HEK293 (cell line): ENCODE measurements around the gene RFX4.
A peak's percentile ranks its signal among the peaks of the same experiment; 100 is the strongest.

Source experiments
- CTCF ChIA-PET: fragments of 350-600 bp; formaldehyde crosslinking; extraction: SDS; loops from one replicate; lab custom pipeline; 2021; ENCODE audit warnings: antibody characterized with exemption; lab: Yijun Ruan, JAX
- POLR2A ChIA-PET: fragments of 300-600 bp; formaldehyde crosslinking; extraction: SDS; loops from one replicate; lab custom pipeline; 2020; ENCODE audit warnings: antibody characterized with exemption, inconsistent platforms; lab: Yijun Ruan, JAX
- H3K27ac ChIP-seq: fragments of 200-500 bp; sonication (Bioruptor generic); 2 replicates; pipeline ENCODE4 v1.5.1; 2014; ENCODE audit warnings: low read depth, low read length, control low read depth, inconsistent platforms; ENCODE audit errors: extremely low read depth
- H3K36me3 ChIP-seq, 2 experiments: fragments of 200-500 bp in 1 of 2; sonication (Bioruptor generic) in 1 of 2; 1 replicate in 1 of 2; 2 replicates in 1 of 2; pipeline ENCODE4 v1.5.1; 2014 to 2017; ENCODE audit warnings: inconsistent platforms in 2 of 2, low read length in 2 of 2; ENCODE audit not compliant: control insufficient read depth in 2 of 2, insufficient read depth in 1 of 2
- H3K4me1 ChIP-seq: fragments of 200-500 bp; sonication (Bioruptor generic); 2 replicates; pipeline ENCODE4 v1.5.1; 2014; ENCODE audit warnings: mild to moderate bottlenecking, low read length, inconsistent platforms; ENCODE audit not compliant: control insufficient read depth, insufficient read depth
- H3K4me3 ChIP-seq: 2 replicates; pipeline ENCODE4 v1.5.1; 2011; ENCODE audit warnings: low read depth, mild to moderate bottlenecking, control low read depth, low read length, moderate library complexity
- H3K9me3 ChIP-seq: fragments of 200-500 bp; sonication (Bioruptor generic); 2 replicates; pipeline ENCODE4 v1.5.1; 2014; ENCODE audit warnings: low read depth, low read length, inconsistent platforms; ENCODE audit not compliant: control insufficient read depth, insufficient read depth
- AEBP2 ChIP-seq: fragments of 450-650 bp; formaldehyde crosslinking; IDR thresholded peaks from 2 replicates; pipeline ENCODE4 v1.5.1; 2016; ENCODE audit warnings: missing biosample characterization, missing genetic modification characterization, borderline replicate concordance
- GLIS2 ChIP-seq: fragments of 450-650 bp; formaldehyde crosslinking; IDR thresholded peaks from 2 replicates; pipeline ENCODE4 v1.5.1; 2016; ENCODE audit warnings: missing biosample characterization, missing genetic modification characterization
- HIC1 ChIP-seq: fragments of 450-650 bp; formaldehyde crosslinking; IDR thresholded peaks from 2 replicates; pipeline ENCODE4 v1.5.1; 2016; ENCODE audit warnings: missing biosample characterization, missing genetic modification characterization
- KLF17 ChIP-seq: fragments of 450-650 bp; formaldehyde crosslinking; IDR thresholded peaks from 2 replicates; pipeline ENCODE4 v1.5.1; 2016; ENCODE audit warnings: missing biosample characterization, missing genetic modification characterization
- KLF9 ChIP-seq: fragments of 450-650 bp; formaldehyde crosslinking; IDR thresholded peaks from 2 replicates; pipeline ENCODE4 v1.5.1; 2016; ENCODE audit warnings: missing biosample characterization, missing genetic modification characterization, low read depth
- REPIN1 ChIP-seq: fragments of 450-650 bp; formaldehyde crosslinking; IDR thresholded peaks from 2 replicates; pipeline ENCODE4 v1.5.1; 2017; ENCODE audit warnings: missing biosample characterization, missing genetic modification characterization, low read depth
- ZBTB44 ChIP-seq: fragments of 450-650 bp; IDR thresholded peaks from 2 replicates; pipeline ENCODE4 v1.5.1; 2018; ENCODE audit warnings: missing biosample characterization, mild to moderate bottlenecking, missing genetic modification characterization
- ZBTB49 ChIP-seq: fragments of 450-650 bp; formaldehyde crosslinking; IDR thresholded peaks from 2 replicates; pipeline ENCODE4 v1.5.1; 2016; ENCODE audit warnings: missing biosample characterization, missing genetic modification characterization, low read depth
- ZEB2 ChIP-seq: fragments of 450-650 bp; formaldehyde crosslinking; IDR thresholded peaks from 2 replicates; pipeline ENCODE4 v1.5.1; 2016; ENCODE audit warnings: missing biosample characterization, missing genetic modification characterization
- ZNF138 ChIP-seq: fragments of 450-650 bp; formaldehyde crosslinking; IDR thresholded peaks from 2 replicates; pipeline ENCODE4 v1.5.1; 2016; ENCODE audit warnings: missing biosample characterization, missing genetic modification characterization, borderline replicate concordance
- ZNF16 ChIP-seq: fragments of 450-650 bp; formaldehyde crosslinking; IDR thresholded peaks from 2 replicates; pipeline ENCODE4 v1.5.1; 2016; ENCODE audit warnings: low read depth, missing biosample characterization, missing genetic modification characterization
- ZNF169 ChIP-seq: fragments of 450-650 bp; formaldehyde crosslinking; IDR thresholded peaks from 2 replicates; pipeline ENCODE4 v1.5.1; 2016; ENCODE audit warnings: missing biosample characterization, missing genetic modification characterization
- ZNF175 ChIP-seq: fragments of 450-650 bp; formaldehyde crosslinking; IDR thresholded peaks from 2 replicates; pipeline ENCODE4 v1.5.1; 2016; ENCODE audit warnings: missing biosample characterization, missing genetic modification characterization
- ZNF23 ChIP-seq: fragments of 450-650 bp; formaldehyde crosslinking; IDR thresholded peaks from 2 replicates; pipeline ENCODE4 v1.5.1; 2016; ENCODE audit warnings: missing biosample characterization, missing genetic modification characterization, borderline replicate concordance
- ZNF280D ChIP-seq: fragments of 450-650 bp; formaldehyde crosslinking; IDR thresholded peaks from 2 replicates; pipeline ENCODE4 v1.5.1; 2016; ENCODE audit warnings: missing biosample characterization, missing genetic modification characterization
- ZNF350 ChIP-seq: fragments of 450-650 bp; formaldehyde crosslinking; IDR thresholded peaks from 2 replicates; pipeline ENCODE4 v1.5.0; 2017; ENCODE audit warnings: missing biosample characterization, mild to moderate bottlenecking, missing genetic modification characterization
- ZNF362 ChIP-seq: fragments of 450-650 bp; formaldehyde crosslinking; IDR thresholded peaks from 2 replicates; pipeline ENCODE4 v1.5.1; 2016; ENCODE audit warnings: missing biosample characterization, missing genetic modification characterization
- ZNF394 ChIP-seq: fragments of 450-650 bp; formaldehyde crosslinking; IDR thresholded peaks from 2 replicates; pipeline ENCODE4 v1.5.1; 2016; ENCODE audit warnings: missing biosample characterization, missing genetic modification characterization, mild to moderate bottlenecking, moderate library complexity, borderline replicate concordance
- ZNF514 ChIP-seq: fragments of 450-650 bp; formaldehyde crosslinking; IDR thresholded peaks from 2 replicates; pipeline ENCODE4 v1.5.1; 2016; ENCODE audit warnings: missing biosample characterization, missing genetic modification characterization
- ZNF670 ChIP-seq: fragments of 450-650 bp; formaldehyde crosslinking; IDR thresholded peaks from 2 replicates; pipeline ENCODE4 v1.5.1; 2016; ENCODE audit warnings: missing biosample characterization, missing genetic modification characterization, low read depth
- ZNF776 ChIP-seq: fragments of 450-650 bp; formaldehyde crosslinking; IDR thresholded peaks from 2 replicates; pipeline ENCODE4 v1.5.0; 2017; ENCODE audit warnings: missing biosample characterization, missing genetic modification characterization, borderline replicate concordance
- ZNF777 ChIP-seq: fragments of 450-650 bp; formaldehyde crosslinking; IDR thresholded peaks from 2 replicates; pipeline ENCODE4 v1.5.1; 2017; ENCODE audit warnings: missing biosample characterization, missing genetic modification characterization, borderline replicate concordance
- ZNF792 ChIP-seq: fragments of 450-650 bp; formaldehyde crosslinking; IDR thresholded peaks from 2 replicates; pipeline ENCODE4 v1.5.1; 2016; ENCODE audit warnings: missing biosample characterization, missing genetic modification characterization

Gene RFX4

GRCh38 chr12:106774005-106774807 is 191.4 kb downstream of the RFX4 start, which contains the start of gene RIC8B:
Gene RIC8B, plus strand, starts transcription at chr12:106774682. Its CDS starts 64 bp downstream, at chr12:106774746.
- Histone ChIP-seq H3K4me3 (peak within 1 kb of the TSS; percentile 78), H3K9me3 (no peaks in the 10 kb centered on the region), H3K36me3 (no peaks in the 10 kb centered on the region), H3K4me1 (no peaks in the 10 kb centered on the region), H3K27ac (peak within 1 kb of the TSS; percentile 89)
- CTCF ChIA-PET, result no interaction called here
- POLR2A ChIA-PET, result interaction anchor here (0.6 to 0.8 kb wide), 2 partner anchors 16 to 138 kb away, joined by 3 read pairs; no protein-coding TSS in a partner anchor
- TF ChIP-seq HIC1 (tag by site-specific recombination) (no peak), REPIN1 (no peak), ZNF777 (tag by site-specific recombination) (peak; percentile 97), KLF9 (tag by site-specific recombination) (peak; percentile 67; the same call in 1 of the 2 replicates), ZNF514 (tag by site-specific recombination) (no peak), ZNF792 (tag by site-specific recombination) (no peak), ZEB2 (peak; percentile 88; the same call in 1 of the 2 replicates), KLF17 (peak; percentile 68), GLIS2 (tag by site-specific recombination) (peak; percentile 87), ZNF776 (no peak), ZNF175 (tag by site-specific recombination) (no peak), ZNF394 (tag by site-specific recombination) (peak; percentile 54; the same call in 1 of the 2 replicates), ZNF16 (tag by site-specific recombination) (no peak), ZNF280D (tag by site-specific recombination) (no peak), ZNF350 (no peak), ZNF362 (no peak), ZNF169 (no peak), ZNF23 (no peak), ZBTB44 (tag by site-specific recombination) (no peak), AEBP2 (tag by site-specific recombination) (no peak), ZNF138 (tag by site-specific recombination) (no peak), ZNF670 (tag by site-specific recombination) (no peak), ZBTB49 (tag by site-specific recombination) (no peak)
